ENCODE results near the gene ATF6B. TPM values are rescaled to one million over a fixed set of nuclear protein-coding genes. Genes with fewer than 3 reads are reported as not detected.
A peak's percentile ranks its signal among the peaks of the same experiment; 100 is the strongest.

ATF6B gene
- total and polyA plus RNA-seq, 2 of the 13 experiments (the other 11 are each of a cell fraction or from before 2014, with no cell fraction given) = 18.1 to 44.0 TPM

- TF ChIP-seq ATRX (CRISPR knock-in tag; IDR thresholded peaks at IDR 0.05; ENCODE audit: borderline replicate concordance) (0 out of 2 replicates have a peak, but pooled peaks have one; percentile 61), ZMYM3 (CRISPR knock-in tag; IDR thresholded peaks at IDR 0.05) (no peak; the same call in 1 of the 2 replicates), REPIN1 (CRISPR knock-in tag; IDR thresholded peaks at IDR 0.05; ENCODE audit: borderline replicate concordance, low read depth) (no peak), ZNF558 (CRISPR knock-in tag; IDR thresholded peaks at IDR 0.05; ENCODE audit: borderline replicate concordance) (no peak), ZBTB44 (CRISPR knock-in tag; IDR thresholded peaks at IDR 0.05) (no peak; the same call in 1 of the 2 replicates), CC2D1A (CRISPR knock-in tag; IDR thresholded peaks at IDR 0.05) (no peak; the same call in 1 of the 2 replicates), ZNF816 (CRISPR knock-in tag; IDR thresholded peaks at IDR 0.05; ENCODE audit: borderline replicate concordance) (peak; percentile 86; the same call in 1 of the 2 replicates), MIER2 (CRISPR knock-in tag; IDR thresholded peaks at IDR 0.05) (no peak; the same call in 1 of the 2 replicates), ZFY (CRISPR knock-in tag; IDR thresholded peaks at IDR 0.05) (peak; percentile 88), TCF7L2 (IDR thresholded peaks at IDR 0.05; ENCODE audit: low read depth, low read length) (no peak), HNF1A (IDR thresholded peaks at IDR 0.05; ENCODE audit: low read depth) (peak; percentile 64; the same call in 1 of the 2 replicates), HNF1A (CRISPR knock-in tag; IDR thresholded peaks at IDR 0.05; ENCODE audit: borderline replicate concordance) (peak; percentile 76), CBX2 (IDR thresholded peaks at IDR 0.05; ENCODE audit: low read depth, low read length) (no peak), CBX2 (CRISPR knock-in tag; IDR thresholded peaks at IDR 0.05; ENCODE audit: low read depth) (no peak), SRY (CRISPR knock-in tag; IDR thresholded peaks at IDR 0.05) (no peak), PAWR (CRISPR knock-in tag; IDR thresholded peaks at IDR 0.05; ENCODE audit: borderline replicate concordance) (no peak; the same call in 1 of the 2 replicates), EP300 (IDR thresholded peaks at IDR 0.05; ENCODE audit: low read depth in 2 of 2, low read length in 2 of 2) (peak; percentile 71 to 82), EP300 (CRISPR knock-in tag; IDR thresholded peaks at IDR 0.05; ENCODE audit: borderline replicate concordance) (peak; percentile 69; the same call in 1 of the 2 replicates), POGK (CRISPR knock-in tag; conservative IDR thresholded peaks at IDR 0.05) (no peak; the same call in 1 of the 2 replicates), ZNF350 (CRISPR knock-in tag; IDR thresholded peaks at IDR 0.05; ENCODE audit: borderline replicate concordance, low read depth) (peak; percentile 96), TP53 (CRISPR knock-in tag; conservative IDR thresholded peaks at IDR 0.05) (no peak; the same call in 1 of the 2 replicates), CBFB (CRISPR knock-in tag; IDR thresholded peaks at IDR 0.05) (no peak)
Measured at GRCh38 chr6:32153564-32154513, 25.8 kb upstream of the ATF6B start, which contains the start of gene PPT2 (continued).

Measured in HepG2 (cell line).